Measurements from ENCODE around the gene CDCP1.

CDCP1 gene

GRCh38 chr3:45179163-45179562, 33.0 kb upstream of the CDCP1 start:
- Mint-ChIP-seq H3K4me1 (peaks cover 47% of the 10 kb centered on the region), H3K27ac (no peak overlapping the region), H3K27me3 (ENCODE audit: low read depth) (peaks cover 22% of the 10 kb centered on the region), H3K36me3 (ENCODE audit: low read depth) (no peaks in the 10 kb centered on the region), H3K9me3 (no peaks in the 10 kb centered on the region), H3K4me3 (no peak overlapping the region)
- TF ChIP-seq CTCF (IDR thresholded peaks at IDR 0.05; ENCODE audit: unreplicated experiment in 3 of 3): no peak

GRCh38 chr3:45178183-45179023, 32.2 kb upstream of the CDCP1 start:
- Mint-ChIP-seq H3K36me3 (ENCODE audit: low read depth) (no peaks in the 10 kb centered on the region), H3K9me3 (no peaks in the 10 kb centered on the region), H3K4me1 (peaks cover 41% of the 10 kb centered on the region), H3K27me3 (ENCODE audit: low read depth) (peaks cover 24% of the 10 kb centered on the region), H3K4me3 (no peak overlapping the region), H3K27ac (peak overlapping the region in 2 of 3 experiments; percentile 31 to 76)
- TF ChIP-seq CTCF (IDR thresholded peaks at IDR 0.05; ENCODE audit: unreplicated experiment in 3 of 3): no peak

- no peak for TF ChIP-seq CTCF (IDR thresholded peaks at IDR 0.05; ENCODE audit: unreplicated experiment in 3 of 3)
- H3K36me3 Mint-ChIP-seq (ENCODE audit: low read depth): no peaks in the 10 kb centered on the region
Measured at GRCh38 chr3:45176912-45177311, 30.7 kb upstream of the CDCP1 start.

GRCh38 chr3:45174234-45174633, 28.1 kb upstream of the CDCP1 start:
- no peaks in the 10 kb centered on the region for H3K36me3 Mint-ChIP-seq (ENCODE audit: low read depth)
- H3K27me3 Mint-ChIP-seq (ENCODE audit: low read depth): peaks cover 27% of the 10 kb centered on the region
- peaks cover 21% of the 10 kb centered on the region for H3K4me1 Mint-ChIP-seq
- peak overlapping the region; percentile 43 to 86 (median 49) for H3K27ac Mint-ChIP-seq
- no peaks in the 10 kb centered on the region for H3K9me3 Mint-ChIP-seq
- TF ChIP-seq CTCF (IDR thresholded peaks at IDR 0.05; ENCODE audit: unreplicated experiment in 3 of 3): no peak
- no peak overlapping the region for H3K4me3 Mint-ChIP-seq

More at GRCh38 chr3:45176912-45177311, 30.7 kb upstream of the CDCP1 start:
- Mint-ChIP-seq H3K9me3 (no peaks in the 10 kb centered on the region), H3K4me1 (peaks cover 30% of the 10 kb centered on the region), H3K4me3 (no peak overlapping the region), H3K27ac (peak overlapping the region in 1 of 3 experiments; percentile 57), H3K27me3 (ENCODE audit: low read depth) (peaks cover 22% of the 10 kb centered on the region)

- Mint-ChIP-seq H3K9me3 (no peaks in the 10 kb centered on the region), H3K4me1 (peaks cover 23% of the 10 kb centered on the region), H3K4me3 (no peak overlapping the region), H3K36me3 (ENCODE audit: low read depth) (no peaks in the 10 kb centered on the region), H3K27me3 (ENCODE audit: low read depth) (peaks cover 24% of the 10 kb centered on the region), H3K27ac (peak overlapping the region; percentile 43 to 86 (median 49))
- TF ChIP-seq CTCF (IDR thresholded peaks at IDR 0.05; ENCODE audit: unreplicated experiment in 3 of 3): no peak
Measured at GRCh38 chr3:45173776-45174175, 27.6 kb upstream of the CDCP1 start.

- no peak for TF ChIP-seq CTCF (IDR thresholded peaks at IDR 0.05; ENCODE audit: unreplicated experiment in 3 of 3)
- Mint-ChIP-seq H3K27ac (no peak overlapping the region), H3K36me3 (ENCODE audit: low read depth) (no peaks in the 10 kb centered on the region), H3K27me3 (ENCODE audit: low read depth) (peaks cover 18% of the 10 kb centered on the region), H3K4me3 (no peak overlapping the region), H3K4me1 (peaks cover 33% of the 10 kb centered on the region), H3K9me3 (peaks cover 1% of the 10 kb centered on the region)
Measured at GRCh38 chr3:45171283-45171682, 25.1 kb upstream of the CDCP1 start.
